ENCODE results near the gene GCH1. TPM values are rescaled to one million over a fixed set of nuclear protein-coding genes. Genes with fewer than 3 reads are reported as not detected.

Gene GCH1
- polyA plus RNA-seq, 3 donors, result 55.3 to 68.6 (median 63.3) TPM

- Histone ChIP-seq H3K4me2 (replicated peaks; ENCODE audit: extremely low read depth, low read length, poor library complexity, severe bottlenecking) (no peak overlapping the region), H3K9me3 (replicated peaks in 1 of 2; ENCODE audit: control insufficient read depth in 1 of 2, insufficient read depth in 1 of 2, low read length in 2 of 2) (peaks cover 0 to 9% of the 10 kb centered on the region in 2 donors), H4K20me1 (ENCODE audit: insufficient read depth, low read length) (no peaks in the 10 kb centered on the region), H3K79me2 (ENCODE audit: insufficient read depth, low read length) (no peaks in the 10 kb centered on the region), H2AFZ (ENCODE audit: insufficient read depth, low read depth, low read length, poor library complexity, severe bottlenecking) (no peak overlapping the region), H3K9ac (ENCODE audit: insufficient read depth, low read length, poor library complexity, severe bottlenecking) (no peak overlapping the region), H3K4me1 (ENCODE audit: control insufficient read depth in 1 of 2, insufficient read depth in 2 of 2, low read length in 2 of 2) (peaks cover 4 to 8% of the 10 kb centered on the region in 2 donors), H3K4me3 (replicated peaks in 1 of 3; ENCODE audit: low read depth in 2 of 3, low read length in 3 of 3) (no peak overlapping the region), H3K27me3 (ENCODE audit: control insufficient read depth in 2 of 2, insufficient read depth in 2 of 2, low read length in 2 of 2) (no peaks in the 10 kb centered on the region), H3K27ac (ENCODE audit: low read depth in 1 of 2, low read length in 2 of 2) (no peak overlapping the region), H3K36me3 (replicated peaks in 1 of 2; ENCODE audit: control insufficient read depth in 1 of 2, insufficient read depth in 2 of 2, low read length in 2 of 2) (peaks cover 0 to 3% of the 10 kb centered on the region in 2 donors)
- peaks cover 6 to 39% of the 10 kb centered on the region in 2 donors for H3K36me3 Mint-ChIP-seq
- no peak overlapping the region for H3K4me3 Mint-ChIP-seq
- peaks cover 0 to 11% (median 9%) of the 10 kb centered on the region in 7 donors for H3K9me3 Mint-ChIP-seq
- no peak for TF ChIP-seq CTCF (IDR thresholded peaks at IDR 0.05)
- H3K27ac Mint-ChIP-seq, result peak overlapping the region in 2 of 7 donors; percentile 15 to 76
- intact Hi-C loops (cut with micrococcal nuclease), result no loop called here
- H3K4me1 Mint-ChIP-seq, result peaks cover 13% of the 10 kb centered on the region
- 100% methylated on average over 2 of the region's 4 CpGs for WGBS (ENCODE audit: insufficient coverage)
- no peaks in the 10 kb centered on the region for H3K27me3 Mint-ChIP-seq (ENCODE audit: low read depth in 3 of 3)
- DNase-seq, result no peak
Observed at GRCh38 chr14:54946500-54946899, 43.9 kb upstream of the GCH1 start.

GRCh38 chr14:54944737-54945391 is 42.2 kb upstream of the GCH1 start:
- Histone ChIP-seq H3K4me2 (replicated peaks; ENCODE audit: extremely low read depth, low read length, poor library complexity, severe bottlenecking) (no peak overlapping the region), H3K9me3 (replicated peaks in 1 of 2; ENCODE audit: control insufficient read depth in 1 of 2, insufficient read depth in 1 of 2, low read length in 2 of 2) (peaks cover 0 to 9% of the 10 kb centered on the region in 2 donors), H3K9ac (ENCODE audit: insufficient read depth, low read length, poor library complexity, severe bottlenecking) (no peak overlapping the region), H3K4me3 (replicated peaks in 1 of 3; ENCODE audit: low read depth in 2 of 3, low read length in 3 of 3) (no peak overlapping the region), H3K27ac (ENCODE audit: low read depth in 1 of 2, low read length in 2 of 2) (no peak overlapping the region), H3K36me3 (replicated peaks in 1 of 2; ENCODE audit: control insufficient read depth in 1 of 2, insufficient read depth in 2 of 2, low read length in 2 of 2) (peaks cover 0 to 5% of the 10 kb centered on the region in 2 donors), H3K79me2 (ENCODE audit: insufficient read depth, low read length) (no peaks in the 10 kb centered on the region), H3K27me3 (ENCODE audit: control insufficient read depth in 2 of 2, insufficient read depth in 2 of 2, low read length in 2 of 2) (no peaks in the 10 kb centered on the region), H4K20me1 (ENCODE audit: insufficient read depth, low read length) (no peaks in the 10 kb centered on the region), H2AFZ (ENCODE audit: insufficient read depth, low read depth, low read length, poor library complexity, severe bottlenecking) (no peak overlapping the region), H3K4me1 (ENCODE audit: control insufficient read depth in 1 of 2, insufficient read depth in 2 of 2, low read length in 2 of 2) (peaks cover 4 to 14% of the 10 kb centered on the region in 2 donors)
- TF ChIP-seq CTCF (IDR thresholded peaks at IDR 0.05), result no peak
- Mint-ChIP-seq H3K27me3 (ENCODE audit: low read depth in 3 of 3) (no peaks in the 10 kb centered on the region), H3K9me3 (peaks cover 0 to 11% (median 9%) of the 10 kb centered on the region in 7 donors), H3K36me3 (peaks cover 5 to 29% of the 10 kb centered on the region in 2 donors), H3K4me1 (peaks cover 15% of the 10 kb centered on the region), H3K27ac (peak overlapping the region in 3 of 7 donors; percentile 21 to 53 (median 51)), H3K4me3 (no peak overlapping the region)
- DNase-seq, result no peak
- 100% methylated on average over 8 of the region's 9 CpGs for WGBS (ENCODE audit: insufficient coverage)
- intact Hi-C loops (cut with micrococcal nuclease), result no loop called here
